Measurements from ENCODE around the gene TP73.
"Not testable (repeated sequence)": the region's sequence is repeated elsewhere in the genome, so short reads cannot be mapped to it uniquely, and the experiment has no call there.

Gene TP73

GRCh38 chr1:3745071-3745470, 92.8 kb downstream of the TP73 start:
- no peak for TF ChIP-seq CTCF (IDR thresholded peaks at IDR 0.05; ENCODE audit: low read depth, low read length, missing control alignments)
- in situ Hi-C loops (cut with HindIII; ENCODE audit: low sequenced_read_pairs), result no loop called here
- H3K4me3 ChIP-seq (ENCODE audit: low read depth, low read length), result no peak overlapping the region
- no peak for DNase-seq (ENCODE audit: low read depth)

DNA sequence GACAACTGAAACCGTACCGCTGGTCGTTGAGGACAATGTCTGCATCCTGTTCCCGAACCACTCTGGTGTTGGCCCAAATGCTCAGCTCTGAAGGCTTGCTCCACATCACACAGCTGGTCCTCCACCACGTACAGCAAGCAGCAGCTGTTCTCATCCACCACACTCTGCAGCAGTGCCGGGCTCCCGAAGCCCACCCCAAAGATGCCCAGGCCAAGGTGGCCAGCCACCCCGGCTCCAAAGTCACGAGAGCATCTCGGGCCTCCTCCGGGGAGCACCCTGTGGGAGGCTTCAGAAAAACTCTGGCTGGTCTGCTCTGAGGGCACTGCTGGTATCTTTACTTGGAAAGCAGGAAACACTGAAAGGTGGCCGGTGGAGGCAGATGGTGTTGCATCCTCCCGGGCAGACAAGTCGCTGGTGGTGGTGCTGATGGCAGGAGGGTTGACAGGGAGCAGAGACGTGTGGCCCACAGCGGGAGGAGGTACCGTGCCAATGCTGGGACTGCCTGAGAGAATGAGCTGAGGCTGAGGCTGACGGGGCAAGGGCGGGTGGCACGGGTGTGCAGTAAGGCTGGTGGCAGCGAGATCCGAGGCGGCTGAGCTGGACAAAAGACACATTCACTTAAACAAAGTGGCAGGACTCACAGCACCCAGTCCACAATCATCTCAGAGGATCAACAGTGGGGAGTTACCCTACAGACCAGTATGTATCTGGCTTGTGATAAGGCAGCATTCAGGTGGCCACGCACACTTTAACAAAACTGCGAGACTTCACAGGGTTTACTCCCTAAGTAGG, 93.5 kb downstream of the TP73 start:
- H3K4me3 ChIP-seq (ENCODE audit: low read depth, low read length), result peak overlapping the region; percentile 69
- no peak for TF ChIP-seq CTCF (IDR thresholded peaks at IDR 0.05; ENCODE audit: low read depth, low read length, missing control alignments)
- in situ Hi-C loops (cut with HindIII; ENCODE audit: low sequenced_read_pairs), result no loop called here
- DNase-seq (ENCODE audit: low read depth), result no peak

GRCh38 chr1:3746389-3746829, 94.1 kb downstream of the TP73 start:
- TF ChIP-seq CTCF (IDR thresholded peaks at IDR 0.05; ENCODE audit: low read depth, low read length, missing control alignments), result no peak
- no peak for DNase-seq (ENCODE audit: low read depth)

DNA sequence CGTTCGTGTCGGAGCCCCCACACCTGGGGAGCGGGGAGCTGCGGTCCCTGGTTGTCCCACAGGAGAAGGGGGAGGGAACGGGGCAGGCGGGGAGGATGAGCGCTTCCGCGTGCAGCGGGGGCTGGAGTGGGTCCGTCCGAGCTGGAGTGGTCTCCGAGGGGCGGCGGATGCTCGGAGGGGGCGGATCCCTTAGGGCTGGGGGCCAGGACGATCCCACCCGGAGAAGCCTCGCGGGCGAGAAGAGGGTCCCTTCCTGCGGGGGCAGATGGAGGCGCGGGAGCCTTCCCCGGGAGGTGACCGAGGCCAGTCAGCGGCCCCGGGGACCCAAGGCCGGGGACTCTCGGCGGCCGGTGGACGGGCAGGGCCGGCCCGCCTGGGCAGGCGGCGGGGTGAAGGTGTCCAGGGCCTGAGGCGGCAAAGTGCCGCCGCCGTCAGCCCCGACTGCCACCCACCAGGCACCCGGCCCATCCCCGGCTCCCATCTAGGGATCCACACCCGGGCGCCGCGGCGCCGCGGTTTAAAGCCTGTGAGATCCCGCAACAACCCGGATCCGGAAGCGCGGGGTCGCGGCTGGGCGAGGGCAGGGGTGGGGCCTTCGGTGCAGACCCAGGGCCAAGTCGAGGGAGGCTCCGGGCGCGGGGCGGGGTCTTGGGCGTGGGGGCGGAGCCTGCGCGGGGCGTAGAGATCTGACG, 94.7 kb downstream of the TP73 start:
- peak overlapping the region; percentile 69 for H3K4me3 ChIP-seq (ENCODE audit: low read depth, low read length)
- DNase-seq (ENCODE audit: low read depth), result peak; percentile 16
- in situ Hi-C loops (cut with HindIII; ENCODE audit: low sequenced_read_pairs), result no loop called here
- TF ChIP-seq CTCF (IDR thresholded peaks at IDR 0.05; ENCODE audit: low read depth, low read length, missing control alignments), result no peak

More at GRCh38 chr1:3746389-3746829, 94.1 kb downstream of the TP73 start:
- in situ Hi-C loops (cut with HindIII; ENCODE audit: low sequenced_read_pairs), result no loop called here
- H3K4me3 ChIP-seq (ENCODE audit: low read depth, low read length), result peak overlapping the region; percentile 69

DNA sequence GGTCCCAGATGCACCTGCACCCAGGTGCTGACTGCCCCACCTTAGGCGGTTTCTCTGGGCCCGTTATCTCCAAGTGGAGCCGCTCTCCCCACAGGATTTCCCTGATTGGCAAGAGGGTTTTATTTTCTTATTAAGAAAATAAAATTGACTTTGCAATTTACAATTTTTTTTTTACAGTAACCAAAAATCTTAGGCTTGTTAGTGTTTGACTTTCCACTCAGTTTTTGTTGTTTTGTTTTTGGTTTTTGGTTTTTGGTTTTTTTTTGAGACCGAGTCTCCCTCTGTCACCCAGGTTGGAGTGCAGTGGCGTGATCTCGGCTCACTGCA, 95.2 kb downstream of the TP73 start:
- TF ChIP-seq CTCF (IDR thresholded peaks at IDR 0.05; ENCODE audit: low read depth, low read length, missing control alignments), result no peak
- DNase-seq (ENCODE audit: low read depth), result no peak
- H3K4me3 ChIP-seq (ENCODE audit: low read depth, low read length), result peak overlapping the region; percentile 69
- in situ Hi-C loops (cut with HindIII; ENCODE audit: low sequenced_read_pairs), result no loop called here

DNA sequence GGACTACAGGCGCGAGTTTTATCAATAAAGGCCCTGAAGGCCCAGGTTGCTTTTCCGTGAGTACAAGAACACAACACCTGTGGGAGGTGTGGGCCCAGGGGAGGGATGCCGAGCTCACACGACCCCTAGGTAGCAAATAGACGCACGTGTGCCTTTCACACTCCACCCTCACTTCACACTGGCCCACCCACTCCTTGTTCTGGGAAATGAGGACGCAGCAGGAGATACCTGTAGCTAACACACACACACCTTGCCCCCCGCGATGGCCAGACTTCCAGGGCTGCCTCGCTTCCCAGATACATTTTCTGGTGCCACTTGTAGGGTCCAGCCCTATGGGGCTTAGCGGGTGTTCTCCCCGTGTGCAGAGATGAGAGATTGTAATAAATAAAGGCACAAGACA, 95.6 kb downstream of the TP73 start:
- DNase-seq (ENCODE audit: low read depth), result no peak
- peak overlapping the region; percentile 69 for H3K4me3 ChIP-seq (ENCODE audit: low read depth, low read length)
- TF ChIP-seq CTCF (IDR thresholded peaks at IDR 0.05; ENCODE audit: low read depth, low read length, missing control alignments), result no peak
- in situ Hi-C loops (cut with HindIII; ENCODE audit: low sequenced_read_pairs), result no loop called here

DNA sequence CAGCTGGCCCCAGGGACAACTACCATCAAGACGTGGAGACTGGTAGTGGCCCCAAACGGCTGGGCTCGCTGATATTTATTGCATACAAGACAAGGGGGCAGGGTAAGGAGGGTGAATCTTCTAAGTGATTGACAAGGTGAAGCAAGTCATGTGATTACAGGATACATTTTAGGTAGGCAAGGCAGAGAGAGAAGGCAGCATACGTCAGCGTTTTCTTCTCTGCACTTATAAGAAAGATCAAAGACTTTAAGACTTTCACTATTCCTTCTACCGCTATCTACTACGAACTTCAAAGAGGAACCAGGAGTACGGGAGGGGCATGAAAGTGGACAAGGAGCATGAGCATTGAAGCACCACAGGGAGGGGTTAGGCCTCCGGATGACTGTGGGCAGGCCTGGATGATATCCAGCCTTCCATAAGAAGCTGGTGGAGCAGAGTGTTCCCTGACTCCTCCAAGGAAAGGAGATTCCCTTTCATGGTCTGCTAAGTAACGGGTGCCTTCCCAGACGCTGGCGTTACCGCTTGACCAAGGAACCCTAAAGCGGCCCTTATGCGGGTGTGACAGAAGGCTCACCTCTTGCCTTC, 96.1 kb downstream of the TP73 start:
- in situ Hi-C loops (cut with HindIII; ENCODE audit: low sequenced_read_pairs); H3K4me3 ChIP-seq (ENCODE audit: low read depth, low read length); DNase-seq (ENCODE audit: low read depth): not testable (repeated sequence)
